Adrenal gland (tissue), 5 donors: ENCODE data around the gene TSPAN2.

Experiments
- POLR2A ChIP-seq, 2 donors: fragments of 450-650 bp; IDR thresholded peaks; one replicate each; pipeline ENCODE4 v1.6.1; 2017; ENCODE audit warnings: antibody characterized with exemption in 2 of 2, mild to moderate bottlenecking in 2 of 2, moderate library complexity in 1 of 2
- TF ChIP-seq, protein P1 (sequence below), 6 experiments: fragments of 450-650 bp in 4 of 6; fragments of 200-600 bp in 2 of 6; sonication (generic) in 1 of 6; IDR thresholded peaks; 1 replicate in 5 of 6; 2 replicates in 1 of 6; pipeline versions ENCODE4 v1.5.1 to v1.8.0; 2016 to 2021; ENCODE audit warnings: antibody characterized with exemption in 6 of 6, mild to moderate bottlenecking in 2 of 6, moderate library complexity in 1 of 6
- donor health status: DM: no; HTN: no; CAD: no.

DNA sequence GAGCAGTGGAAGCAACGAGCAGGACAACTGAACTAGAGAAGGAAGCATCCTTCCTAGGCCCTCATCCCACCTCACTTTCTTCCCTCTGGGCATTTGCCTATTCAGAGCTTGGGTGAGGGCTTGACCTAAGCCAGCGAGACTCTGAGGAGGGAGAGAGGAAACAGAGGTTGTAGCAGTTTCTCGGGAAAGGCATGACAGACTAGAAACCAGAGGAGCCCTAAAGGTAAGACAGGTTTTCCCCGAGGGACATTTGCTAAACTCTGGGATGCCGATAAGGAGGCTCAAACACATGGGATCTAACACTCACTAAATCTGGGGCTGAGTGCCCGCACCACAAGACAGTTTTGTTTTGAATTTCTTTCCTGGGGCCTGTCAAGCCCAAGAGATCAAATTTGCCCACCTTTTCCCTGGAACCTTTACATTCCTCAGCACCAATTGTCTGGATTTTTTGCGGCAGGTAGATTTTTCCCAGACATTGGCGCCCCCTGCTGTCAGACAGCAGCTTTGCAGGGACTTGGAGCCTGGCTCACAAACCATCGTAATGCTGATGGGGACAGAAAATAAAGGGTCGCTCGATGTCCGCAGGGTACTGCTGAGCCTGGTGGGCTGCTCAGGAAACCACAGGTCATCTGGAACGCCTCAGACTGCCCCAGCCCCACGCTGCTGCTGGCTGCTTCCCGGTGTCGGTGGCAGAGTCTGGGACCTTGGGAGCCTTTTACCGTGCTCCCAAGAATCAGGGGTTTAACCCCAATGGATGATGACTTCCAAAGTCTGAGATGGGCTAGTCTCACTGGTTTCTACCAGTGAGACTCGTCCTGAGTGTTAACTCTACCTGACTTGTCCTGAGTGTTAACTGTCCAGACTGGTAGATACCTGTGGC is 23.4 kb upstream of the TSPAN2 start:
- TF ChIP-seq, protein P1, sequence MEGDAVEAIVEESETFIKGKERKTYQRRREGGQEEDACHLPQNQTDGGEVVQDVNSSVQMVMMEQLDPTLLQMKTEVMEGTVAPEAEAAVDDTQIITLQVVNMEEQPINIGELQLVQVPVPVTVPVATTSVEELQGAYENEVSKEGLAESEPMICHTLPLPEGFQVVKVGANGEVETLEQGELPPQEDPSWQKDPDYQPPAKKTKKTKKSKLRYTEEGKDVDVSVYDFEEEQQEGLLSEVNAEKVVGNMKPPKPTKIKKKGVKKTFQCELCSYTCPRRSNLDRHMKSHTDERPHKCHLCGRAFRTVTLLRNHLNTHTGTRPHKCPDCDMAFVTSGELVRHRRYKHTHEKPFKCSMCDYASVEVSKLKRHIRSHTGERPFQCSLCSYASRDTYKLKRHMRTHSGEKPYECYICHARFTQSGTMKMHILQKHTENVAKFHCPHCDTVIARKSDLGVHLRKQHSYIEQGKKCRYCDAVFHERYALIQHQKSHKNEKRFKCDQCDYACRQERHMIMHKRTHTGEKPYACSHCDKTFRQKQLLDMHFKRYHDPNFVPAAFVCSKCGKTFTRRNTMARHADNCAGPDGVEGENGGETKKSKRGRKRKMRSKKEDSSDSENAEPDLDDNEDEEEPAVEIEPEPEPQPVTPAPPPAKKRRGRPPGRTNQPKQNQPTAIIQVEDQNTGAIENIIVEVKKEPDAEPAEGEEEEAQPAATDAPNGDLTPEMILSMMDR (IDR thresholded peaks at IDR 0.05), result peak; percentile 59 to 92 (median 77)
- no peak for TF ChIP-seq POLR2A (IDR thresholded peaks at IDR 0.05)
